Measurements from ENCODE around the gene PDE11A.
"Not testable (repeated sequence)": the region's sequence is repeated elsewhere in the genome, so short reads cannot be mapped to it uniquely, and the experiment has no call there.

Gene PDE11A

GRCh38 chr2:177868806-177869205 is 203.8 kb downstream of the PDE11A start:
- in situ Hi-C loops (cut with HindIII; ENCODE audit: low sequenced_read_pairs): no loop called here
- no peak overlapping the region for H3K4me3 ChIP-seq (ENCODE audit: low read depth, low read length)
- DNase-seq (ENCODE audit: low read depth, low spot score): no peak
- TF ChIP-seq, protein P1, sequence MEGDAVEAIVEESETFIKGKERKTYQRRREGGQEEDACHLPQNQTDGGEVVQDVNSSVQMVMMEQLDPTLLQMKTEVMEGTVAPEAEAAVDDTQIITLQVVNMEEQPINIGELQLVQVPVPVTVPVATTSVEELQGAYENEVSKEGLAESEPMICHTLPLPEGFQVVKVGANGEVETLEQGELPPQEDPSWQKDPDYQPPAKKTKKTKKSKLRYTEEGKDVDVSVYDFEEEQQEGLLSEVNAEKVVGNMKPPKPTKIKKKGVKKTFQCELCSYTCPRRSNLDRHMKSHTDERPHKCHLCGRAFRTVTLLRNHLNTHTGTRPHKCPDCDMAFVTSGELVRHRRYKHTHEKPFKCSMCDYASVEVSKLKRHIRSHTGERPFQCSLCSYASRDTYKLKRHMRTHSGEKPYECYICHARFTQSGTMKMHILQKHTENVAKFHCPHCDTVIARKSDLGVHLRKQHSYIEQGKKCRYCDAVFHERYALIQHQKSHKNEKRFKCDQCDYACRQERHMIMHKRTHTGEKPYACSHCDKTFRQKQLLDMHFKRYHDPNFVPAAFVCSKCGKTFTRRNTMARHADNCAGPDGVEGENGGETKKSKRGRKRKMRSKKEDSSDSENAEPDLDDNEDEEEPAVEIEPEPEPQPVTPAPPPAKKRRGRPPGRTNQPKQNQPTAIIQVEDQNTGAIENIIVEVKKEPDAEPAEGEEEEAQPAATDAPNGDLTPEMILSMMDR (IDR thresholded peaks at IDR 0.05; ENCODE audit: low read depth, low read length): no peak

- TF ChIP-seq, protein P1 (IDR thresholded peaks at IDR 0.05; ENCODE audit: low read depth, low read length): no peak
- DNase-seq (ENCODE audit: low read depth, low spot score): no peak
- no peak overlapping the region for H3K4me3 ChIP-seq (ENCODE audit: low read depth, low read length)
- in situ Hi-C loops (cut with HindIII; ENCODE audit: low sequenced_read_pairs): no loop called here
Measured at GRCh38 chr2:177857538-177857937, 215.0 kb downstream of the PDE11A start.

- DNase-seq (ENCODE audit: low read depth, low spot score): no peak
- TF ChIP-seq, protein P1 (IDR thresholded peaks at IDR 0.05; ENCODE audit: low read depth, low read length): no peak
- in situ Hi-C loops (cut with HindIII; ENCODE audit: low sequenced_read_pairs): no loop called here
- H3K4me3 ChIP-seq (ENCODE audit: low read depth, low read length): no peak overlapping the region
Measured at GRCh38 chr2:177852389-177852788, 220.2 kb downstream of the PDE11A start.

DNA sequence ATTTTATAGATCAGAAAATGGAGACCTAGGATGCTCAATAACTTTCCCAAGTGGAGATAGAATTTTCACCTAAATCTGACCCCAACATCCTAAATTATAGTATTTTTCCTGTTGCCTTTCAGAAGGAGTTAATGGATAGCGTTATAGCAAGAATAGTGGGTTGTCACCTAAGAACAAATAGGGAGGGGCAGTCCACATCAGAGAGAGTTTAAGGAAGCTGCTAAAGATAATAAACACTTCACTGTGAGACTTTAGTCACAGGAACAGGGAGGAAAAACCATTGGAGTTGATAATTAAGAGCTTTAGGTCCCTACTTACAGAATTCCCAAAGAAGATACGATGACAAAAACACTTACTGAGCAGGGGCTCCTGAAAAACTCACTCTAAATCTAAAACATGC is 229.4 kb downstream of the PDE11A start:
- DNase-seq (ENCODE audit: low read depth, low spot score): no peak
- in situ Hi-C loops (cut with HindIII; ENCODE audit: low sequenced_read_pairs): no loop called here
- no peak overlapping the region for H3K4me3 ChIP-seq (ENCODE audit: low read depth, low read length)
- TF ChIP-seq, protein P1 (IDR thresholded peaks at IDR 0.05; ENCODE audit: low read depth, low read length): no peak

DNA sequence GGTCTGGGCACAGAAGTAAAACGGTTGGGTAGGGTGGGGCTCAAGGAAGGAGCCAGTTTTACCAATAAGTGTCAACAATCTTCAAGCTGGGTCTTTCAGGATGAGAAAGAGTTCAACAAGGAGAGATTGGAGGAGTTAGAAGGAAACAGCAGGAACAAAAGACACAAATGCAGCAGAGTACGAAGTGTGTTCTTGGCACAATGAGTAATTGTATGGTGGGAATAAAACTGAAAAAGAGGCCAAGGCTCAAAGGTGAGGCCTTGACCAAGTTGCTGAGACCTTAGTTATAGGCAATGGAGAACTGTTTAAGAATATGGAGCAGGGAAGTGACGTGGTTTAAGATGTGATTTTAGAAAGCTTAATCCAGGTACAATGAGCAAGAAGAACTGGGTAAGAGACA is 230.3 kb downstream of the PDE11A start:
- TF ChIP-seq, protein P1 (IDR thresholded peaks at IDR 0.05; ENCODE audit: low read depth, low read length): no peak

GRCh38 chr2:177835418-177836204 is 237.0 kb downstream of the PDE11A start:
- in situ Hi-C loops (cut with HindIII; ENCODE audit: low sequenced_read_pairs); H3K4me3 ChIP-seq (ENCODE audit: low read depth, low read length); DNase-seq (ENCODE audit: low read depth, low spot score): not testable (repeated sequence)

More for the DNA sequence above, 230.3 kb downstream of the PDE11A start:
- no peak overlapping the region for H3K4me3 ChIP-seq (ENCODE audit: low read depth, low read length)
- DNase-seq (ENCODE audit: low read depth, low spot score): no peak
- in situ Hi-C loops (cut with HindIII; ENCODE audit: low sequenced_read_pairs): no loop called here

- in situ Hi-C loops (cut with HindIII; ENCODE audit: low sequenced_read_pairs): no loop called here
- H3K4me3 ChIP-seq (ENCODE audit: low read depth, low read length): no peak overlapping the region
- TF ChIP-seq, protein P1 (IDR thresholded peaks at IDR 0.05; ENCODE audit: low read depth, low read length): no peak
- no peak for DNase-seq (ENCODE audit: low read depth, low spot score)
Measured at GRCh38 chr2:177832611-177833433, 239.8 kb downstream of the PDE11A start.

All from astrocyte of the spinal cord (primary cell).